Mucosa of stomach (tissue), 1 donor: ENCODE results near the gene SORL1.

Experiments used
- H3K27me3 ChIP-seq: one replicate; pipeline ENCODE4 v1.7.0; 2013; ENCODE audit warnings: mild to moderate bottlenecking, low read length; ENCODE audit not compliant: control insufficient read depth, insufficient read depth
- H3K36me3 ChIP-seq: one replicate; pipeline ENCODE4 v1.7.0; 2013; ENCODE audit warnings: low read length; ENCODE audit not compliant: control insufficient read depth, insufficient read depth
- H3K4me1 ChIP-seq: one replicate; pipeline ENCODE4 v1.7.0; 2013; ENCODE audit warnings: mild to moderate bottlenecking, low read length; ENCODE audit not compliant: control insufficient read depth, insufficient read depth
- H3K4me3 ChIP-seq: one replicate; pipeline ENCODE4 v1.7.0; 2013; ENCODE audit warnings: low read length
- H3K9ac ChIP-seq: one replicate; pipeline ENCODE4 v1.7.0; 2013; ENCODE audit warnings: mild to moderate bottlenecking, low read length, moderate library complexity
- H3K9me3 ChIP-seq: one replicate; pipeline ENCODE4 v1.7.0; 2013; ENCODE audit warnings: mild to moderate bottlenecking, low read length, moderate library complexity; ENCODE audit not compliant: control insufficient read depth
- donor health status: Pancreatic carcinoma.

Gene SORL1

DNA sequence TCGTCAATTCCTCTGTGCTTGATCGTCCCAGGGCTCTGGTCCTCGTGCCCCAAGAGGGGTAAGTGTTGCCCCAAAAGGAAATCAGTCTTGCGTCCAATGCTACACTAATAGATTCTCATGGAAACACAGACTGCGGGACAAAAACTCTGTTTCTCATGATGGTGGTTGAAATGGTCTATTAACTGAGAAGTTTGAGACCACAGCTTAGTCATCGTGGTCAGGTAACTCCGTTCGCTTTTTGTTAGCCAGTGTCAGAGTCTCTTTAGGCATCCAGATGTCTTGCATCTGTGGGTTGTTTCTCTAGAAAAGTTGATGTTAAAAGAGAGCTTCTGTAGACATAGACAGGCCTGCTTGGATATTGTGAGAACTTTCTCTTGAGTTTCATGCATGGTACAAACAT lies 105.2 kb downstream of the SORL1 start:
- Histone ChIP-seq H3K27me3 (no peaks in the 10 kb centered on the region), H3K9ac (no peak overlapping the region), H3K36me3 (peaks cover 4% of the 10 kb centered on the region), H3K4me3 (no peak overlapping the region), H3K4me1 (peaks cover 12% of the 10 kb centered on the region), H3K9me3 (no peaks in the 10 kb centered on the region)

DNA sequence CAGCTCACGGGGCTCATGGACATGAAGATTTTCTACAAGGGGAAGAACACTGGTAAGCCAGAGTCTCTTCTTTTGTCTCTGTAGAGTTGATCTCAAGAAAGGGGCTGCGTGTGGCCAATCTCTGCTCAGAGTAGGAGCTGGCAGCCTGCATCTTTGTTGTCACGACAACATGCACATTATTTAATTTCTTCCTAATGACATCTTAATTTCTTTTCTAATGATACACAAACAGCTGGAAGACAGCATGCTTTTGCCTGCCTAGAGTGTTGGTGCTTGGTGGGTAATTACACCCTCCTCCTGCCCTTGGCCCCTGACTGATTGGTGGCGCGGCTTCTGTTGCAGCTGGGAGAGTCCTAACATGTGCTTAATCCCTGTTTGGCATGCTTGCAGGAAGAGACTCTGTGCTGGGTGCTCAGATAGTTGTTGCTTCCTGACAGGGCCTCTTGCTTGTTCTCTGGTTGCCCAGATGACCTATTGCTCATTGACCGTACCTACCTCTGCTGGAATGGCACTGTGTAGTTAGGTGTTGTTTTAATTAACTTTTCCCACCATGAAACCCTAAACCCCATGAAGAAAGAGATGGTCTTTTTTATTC lies 107.6 kb downstream of the SORL1 start:
- peaks cover 4% of the 10 kb centered on the region for H3K36me3 ChIP-seq

DNA sequence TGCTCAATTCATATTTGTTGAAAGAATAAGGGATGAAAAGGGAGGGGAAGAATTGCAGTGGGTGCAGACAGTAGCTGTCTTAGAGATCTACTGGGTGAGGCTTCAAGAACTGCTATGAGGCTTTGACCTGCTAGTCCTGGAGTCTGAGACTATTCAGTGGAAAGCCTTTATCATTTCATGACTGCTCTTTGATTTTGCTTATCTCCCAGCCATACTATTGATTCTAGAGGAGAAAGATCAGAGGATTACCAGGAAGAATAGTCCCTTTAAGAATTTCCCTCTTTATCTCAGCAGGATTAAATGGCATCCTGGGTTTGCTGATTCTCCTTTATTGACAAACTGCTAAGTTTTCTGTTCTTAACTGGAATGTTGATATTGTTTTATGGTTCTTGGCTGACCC lies 108.1 kb downstream of the SORL1 start:
- Histone ChIP-seq H3K4me1 (no peaks in the 10 kb centered on the region), H3K4me3 (no peak overlapping the region)

More for the DNA sequence above, 107.6 kb downstream of the SORL1 start:
- no peaks in the 10 kb centered on the region for H3K27me3 ChIP-seq
- no peak overlapping the region for H3K9ac ChIP-seq
- H3K4me3 ChIP-seq: no peak overlapping the region
- H3K9me3 ChIP-seq: no peaks in the 10 kb centered on the region
- no peaks in the 10 kb centered on the region for H3K4me1 ChIP-seq

GRCh38 chr11:121561240-121561639 lies 109.1 kb downstream of the SORL1 start:
- H3K9ac ChIP-seq: no peak overlapping the region
- no peak overlapping the region for H3K4me3 ChIP-seq
- H3K27me3 ChIP-seq: no peaks in the 10 kb centered on the region
- H3K4me1 ChIP-seq: no peaks in the 10 kb centered on the region
- no peaks in the 10 kb centered on the region for H3K9me3 ChIP-seq
- peaks cover 4% of the 10 kb centered on the region for H3K36me3 ChIP-seq

More for the DNA sequence above, 108.1 kb downstream of the SORL1 start:
- H3K9me3 ChIP-seq: no peaks in the 10 kb centered on the region
- no peak overlapping the region for H3K9ac ChIP-seq
- H3K27me3 ChIP-seq: no peaks in the 10 kb centered on the region
- peaks cover 4% of the 10 kb centered on the region for H3K36me3 ChIP-seq

- H3K36me3 ChIP-seq: peaks cover 4% of the 10 kb centered on the region
These were observed 109.6 kb downstream of the SORL1 start for GRCh38 chr11:121561716-121562115.

DNA sequence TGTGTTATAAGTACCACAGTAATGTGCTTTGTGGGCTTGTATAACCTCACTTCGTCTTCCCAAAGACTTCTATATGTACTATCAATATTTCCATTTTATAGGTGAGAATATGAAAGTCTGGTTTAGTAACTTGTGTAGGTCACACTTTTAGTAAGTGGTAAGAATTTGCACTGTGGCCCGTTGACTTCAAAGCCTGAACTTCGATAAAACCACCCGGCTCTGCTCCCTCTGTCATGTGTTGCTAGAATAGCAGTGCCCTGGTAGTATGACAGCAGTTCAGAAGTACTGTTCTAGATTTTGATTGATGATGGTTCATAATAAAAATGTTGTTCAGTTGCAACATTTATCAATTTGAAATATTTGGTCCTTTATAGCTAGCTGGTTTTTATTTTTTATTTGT lies 110.9 kb downstream of the SORL1 start:
- Histone ChIP-seq H3K27me3 (no peaks in the 10 kb centered on the region), H3K9ac (no peak overlapping the region), H3K4me3 (no peak overlapping the region), H3K9me3 (no peaks in the 10 kb centered on the region), H3K36me3 (peaks cover 4% of the 10 kb centered on the region), H3K4me1 (no peaks in the 10 kb centered on the region)

More at GRCh38 chr11:121561716-121562115, 109.6 kb downstream of the SORL1 start:
- no peak overlapping the region for H3K9ac ChIP-seq
- no peaks in the 10 kb centered on the region for H3K27me3 ChIP-seq
- no peak overlapping the region for H3K4me3 ChIP-seq
- H3K9me3 ChIP-seq: no peaks in the 10 kb centered on the region
- H3K4me1 ChIP-seq: no peaks in the 10 kb centered on the region

- no peaks in the 10 kb centered on the region for H3K4me1 ChIP-seq
- H3K9ac ChIP-seq: no peak overlapping the region
- H3K9me3 ChIP-seq: no peaks in the 10 kb centered on the region
- no peak overlapping the region for H3K4me3 ChIP-seq
- peaks cover 4% of the 10 kb centered on the region for H3K36me3 ChIP-seq
- no peaks in the 10 kb centered on the region for H3K27me3 ChIP-seq
These were observed 112.0 kb downstream of the SORL1 start for GRCh38 chr11:121563900-121564822.

- no peak overlapping the region for H3K9ac ChIP-seq
These were observed 113.0 kb downstream of the SORL1 start for GRCh38 chr11:121564948-121565684.

GRCh38 chr11:121566279-121567168 lies 114.4 kb downstream of the SORL1 start:
- Histone ChIP-seq H3K27me3 (no peaks in the 10 kb centered on the region), H3K9ac (no peak overlapping the region), H3K4me1 (no peaks in the 10 kb centered on the region), H3K4me3 (no peak overlapping the region), H3K9me3 (no peaks in the 10 kb centered on the region), H3K36me3 (no peaks in the 10 kb centered on the region)

More at GRCh38 chr11:121564948-121565684, 113.0 kb downstream of the SORL1 start:
- Histone ChIP-seq H3K4me1 (no peaks in the 10 kb centered on the region), H3K36me3 (no peaks in the 10 kb centered on the region), H3K4me3 (no peak overlapping the region), H3K27me3 (no peaks in the 10 kb centered on the region), H3K9me3 (no peaks in the 10 kb centered on the region)

DNA sequence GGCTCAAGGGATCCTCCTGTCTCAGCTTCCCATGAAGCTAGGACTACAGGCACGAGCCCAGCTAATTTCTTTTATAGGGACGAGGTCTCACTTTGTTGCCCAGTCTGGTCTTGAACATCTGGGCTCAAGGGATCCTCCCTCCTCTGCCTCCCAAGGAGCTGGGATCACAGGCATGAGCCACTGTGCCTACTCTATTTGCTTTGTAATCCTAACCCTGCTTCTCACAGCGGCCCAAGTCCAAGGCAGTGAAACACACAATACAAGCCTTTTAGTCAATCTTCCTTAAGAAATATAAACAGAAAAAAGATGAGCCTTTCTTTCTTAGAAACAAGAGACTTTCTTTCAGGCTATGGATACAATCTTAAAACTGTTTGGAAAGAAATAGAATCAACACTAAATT lies 115.9 kb downstream of the SORL1 start:
- H3K9ac ChIP-seq: no peak overlapping the region
- no peak overlapping the region for H3K4me3 ChIP-seq
- no peaks in the 10 kb centered on the region for H3K9me3 ChIP-seq
- no peaks in the 10 kb centered on the region for H3K27me3 ChIP-seq
- no peaks in the 10 kb centered on the region for H3K4me1 ChIP-seq
- H3K36me3 ChIP-seq: no peaks in the 10 kb centered on the region
